CD4-positive, alpha-beta T cell treated with Interleukin-1 beta for 1 hour (primary cell): ENCODE results near the gene TYW3.

Source experiments
- DNase-seq, 2 donors: peaks; one replicate each; pipeline ENCODE4 v3.0.0-alpha.2; 2020 to 2022

TYW3 gene

DNA sequence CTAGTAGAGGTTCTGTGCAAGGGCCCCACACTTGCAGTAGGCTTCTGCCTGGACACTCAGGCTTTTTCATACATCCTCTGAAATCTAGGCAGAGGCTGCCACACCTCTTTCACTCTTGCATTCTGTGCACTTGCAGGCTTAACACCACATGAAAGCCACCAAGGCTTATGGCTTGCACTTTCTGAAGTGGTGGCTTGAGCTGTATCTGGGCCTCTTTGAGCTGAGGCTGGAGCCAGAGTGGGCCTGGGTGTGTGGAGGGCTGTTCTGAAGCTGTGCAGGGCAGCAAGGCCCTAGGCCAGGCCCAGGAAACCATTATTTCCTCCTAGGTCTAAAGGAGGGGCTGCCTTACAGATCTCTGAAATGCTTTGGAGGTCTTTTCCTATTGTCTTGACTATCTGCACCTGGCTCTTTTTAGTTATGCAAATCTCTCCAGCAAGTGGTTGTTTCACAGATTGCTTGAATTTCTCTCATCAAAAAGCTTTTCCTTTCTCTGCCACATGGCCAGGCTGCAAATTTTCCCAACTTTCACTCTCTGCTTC is 66.2 kb downstream of the TYW3 start:
- DNase-seq, result no peak

- no peak for DNase-seq
Observed at GRCh38 chr1:74811436-74812179, 78.7 kb downstream of the TYW3 start.

DNA sequence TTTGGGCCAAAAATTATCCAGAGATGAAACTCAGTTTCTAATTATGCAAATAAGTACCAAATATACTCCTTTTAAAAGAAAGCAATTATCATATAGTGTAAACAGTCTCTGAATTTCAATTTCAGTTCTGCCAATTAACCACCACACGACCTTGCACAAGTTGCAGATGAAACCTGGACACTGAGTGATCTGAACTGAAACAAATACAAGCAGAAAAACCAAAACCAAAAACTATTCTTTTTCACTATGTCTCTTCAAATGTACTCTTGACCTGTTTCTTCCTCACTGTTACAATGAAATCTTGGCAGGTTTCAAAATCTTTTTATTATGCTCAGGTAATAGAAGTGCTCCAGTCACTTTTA is 79.2 kb downstream of the TYW3 start:
- DNase-seq, result no peak
